ENCODE data around the gene RNASE3.
"Not testable (repeated sequence)": the region's sequence is repeated elsewhere in the genome, so short reads cannot be mapped to it uniquely, and the experiment has no call there.

DNA sequence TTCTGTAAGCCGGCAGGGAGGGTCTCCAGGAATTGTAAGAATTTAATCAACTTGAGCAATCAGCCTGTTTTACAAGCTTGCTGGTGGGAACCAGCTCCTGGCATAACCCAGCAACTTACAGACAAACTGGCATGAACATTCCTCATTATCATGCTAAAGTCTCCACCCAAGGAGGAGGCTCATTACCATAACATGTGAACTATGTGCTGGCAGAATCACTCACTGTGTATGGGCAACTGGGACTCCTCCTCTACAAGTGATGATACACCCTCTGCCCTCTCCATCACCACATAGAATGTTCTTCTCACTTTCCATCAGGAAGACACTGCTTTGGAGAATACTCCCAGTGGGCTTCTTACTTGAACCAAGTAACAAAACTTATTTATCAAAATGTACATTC lies 4.1 kb downstream of the RNASE3 start:
- TF ChIP-seq, protein P1, sequence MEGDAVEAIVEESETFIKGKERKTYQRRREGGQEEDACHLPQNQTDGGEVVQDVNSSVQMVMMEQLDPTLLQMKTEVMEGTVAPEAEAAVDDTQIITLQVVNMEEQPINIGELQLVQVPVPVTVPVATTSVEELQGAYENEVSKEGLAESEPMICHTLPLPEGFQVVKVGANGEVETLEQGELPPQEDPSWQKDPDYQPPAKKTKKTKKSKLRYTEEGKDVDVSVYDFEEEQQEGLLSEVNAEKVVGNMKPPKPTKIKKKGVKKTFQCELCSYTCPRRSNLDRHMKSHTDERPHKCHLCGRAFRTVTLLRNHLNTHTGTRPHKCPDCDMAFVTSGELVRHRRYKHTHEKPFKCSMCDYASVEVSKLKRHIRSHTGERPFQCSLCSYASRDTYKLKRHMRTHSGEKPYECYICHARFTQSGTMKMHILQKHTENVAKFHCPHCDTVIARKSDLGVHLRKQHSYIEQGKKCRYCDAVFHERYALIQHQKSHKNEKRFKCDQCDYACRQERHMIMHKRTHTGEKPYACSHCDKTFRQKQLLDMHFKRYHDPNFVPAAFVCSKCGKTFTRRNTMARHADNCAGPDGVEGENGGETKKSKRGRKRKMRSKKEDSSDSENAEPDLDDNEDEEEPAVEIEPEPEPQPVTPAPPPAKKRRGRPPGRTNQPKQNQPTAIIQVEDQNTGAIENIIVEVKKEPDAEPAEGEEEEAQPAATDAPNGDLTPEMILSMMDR (IDR thresholded peaks at IDR 0.05; ENCODE audit: insufficient read depth, low read depth, low read length): not testable (repeated sequence)
- TF ChIP-seq EZH2 (IDR thresholded peaks at IDR 0.05; ENCODE audit: insufficient read depth, low read length): not testable (repeated sequence)

Data from astrocyte (in vitro differentiated cells and primary cell).